HEK293 (cell line): ENCODE data around the gene EME1.
"Not testable (repeated sequence)": the region's sequence is repeated elsewhere in the genome, so short reads cannot be mapped to it uniquely, and the experiment has no call there.

Source experiments
- CTCF ChIA-PET: fragments of 350-600 bp; formaldehyde crosslinking; extraction: SDS; loops from one replicate; lab custom pipeline; 2021; ENCODE audit warnings: antibody characterized with exemption; lab: Yijun Ruan, JAX
- POLR2A ChIA-PET: fragments of 300-600 bp; formaldehyde crosslinking; extraction: SDS; loops from one replicate; lab custom pipeline; 2020; ENCODE audit warnings: antibody characterized with exemption, inconsistent platforms; lab: Yijun Ruan, JAX
- H3K27ac ChIP-seq: fragments of 200-500 bp; sonication (Bioruptor generic); 2 replicates; pipeline ENCODE4 v1.5.1; 2014; ENCODE audit warnings: low read depth, low read length, control low read depth, inconsistent platforms; ENCODE audit errors: extremely low read depth
- H3K36me3 ChIP-seq, 2 experiments: fragments of 200-500 bp in 1 of 2; sonication (Bioruptor generic) in 1 of 2; 1 replicate in 1 of 2; 2 replicates in 1 of 2; pipeline ENCODE4 v1.5.1; 2014 to 2017; ENCODE audit warnings: inconsistent platforms in 2 of 2, low read length in 2 of 2; ENCODE audit not compliant: control insufficient read depth in 2 of 2, insufficient read depth in 1 of 2
- H3K4me1 ChIP-seq: fragments of 200-500 bp; sonication (Bioruptor generic); 2 replicates; pipeline ENCODE4 v1.5.1; 2014; ENCODE audit warnings: mild to moderate bottlenecking, low read length, inconsistent platforms; ENCODE audit not compliant: control insufficient read depth, insufficient read depth
- H3K4me3 ChIP-seq: 2 replicates; pipeline ENCODE4 v1.5.1; 2011; ENCODE audit warnings: low read depth, mild to moderate bottlenecking, control low read depth, low read length, moderate library complexity
- H3K9me3 ChIP-seq: fragments of 200-500 bp; sonication (Bioruptor generic); 2 replicates; pipeline ENCODE4 v1.5.1; 2014; ENCODE audit warnings: low read depth, low read length, inconsistent platforms; ENCODE audit not compliant: control insufficient read depth, insufficient read depth
- KLF8 ChIP-seq: fragments of 450-650 bp; formaldehyde crosslinking; IDR thresholded peaks from 2 replicates; pipeline ENCODE4 v1.5.1; 2016; ENCODE audit warnings: missing biosample characterization, missing genetic modification characterization
- PATZ1 ChIP-seq: fragments of 450-650 bp; formaldehyde crosslinking; IDR thresholded peaks from 2 replicates; pipeline ENCODE4 v1.5.1; 2016; ENCODE audit warnings: missing biosample characterization, missing genetic modification characterization
- PRDM1 ChIP-seq: fragments of 450-650 bp; formaldehyde crosslinking; IDR thresholded peaks from 2 replicates; pipeline ENCODE4; 2016; ENCODE audit warnings: missing biosample characterization, missing genetic modification characterization
- PRDM10 ChIP-seq: fragments of 450-650 bp; formaldehyde crosslinking; IDR thresholded peaks from 2 replicates; pipeline ENCODE4 v1.5.1; 2016; ENCODE audit warnings: missing biosample characterization, missing genetic modification characterization
- WT1 ChIP-seq: fragments of 450-650 bp; formaldehyde crosslinking; IDR thresholded peaks from 2 replicates; pipeline ENCODE4 v1.5.1; 2016; ENCODE audit warnings: missing biosample characterization, missing genetic modification characterization
- ZBTB17 ChIP-seq: fragments of 450-650 bp; formaldehyde crosslinking; IDR thresholded peaks from 2 replicates; pipeline ENCODE4 v1.5.1; 2016; ENCODE audit warnings: missing biosample characterization, missing genetic modification characterization
- ZBTB20 ChIP-seq: fragments of 450-650 bp; formaldehyde crosslinking; IDR thresholded peaks from 2 replicates; pipeline ENCODE4 v1.5.1; 2016; ENCODE audit warnings: missing biosample characterization, missing genetic modification characterization
- ZBTB26 ChIP-seq: fragments of 450-650 bp; formaldehyde crosslinking; optimal IDR thresholded peaks from 2 replicates; pipeline ENCODE3; 2016; ENCODE audit warnings: missing biosample characterization, mild to moderate bottlenecking, missing genetic modification characterization
- ZBTB48 ChIP-seq: fragments of 450-650 bp; formaldehyde crosslinking; IDR thresholded peaks from 2 replicates; pipeline ENCODE4 v1.5.1; 2016; ENCODE audit warnings: missing biosample characterization, missing genetic modification characterization
- ZNF138 ChIP-seq: fragments of 450-650 bp; formaldehyde crosslinking; IDR thresholded peaks from 2 replicates; pipeline ENCODE4 v1.5.1; 2016; ENCODE audit warnings: missing biosample characterization, missing genetic modification characterization, borderline replicate concordance
- ZNF24 ChIP-seq: fragments of 450-650 bp; formaldehyde crosslinking; IDR thresholded peaks from 2 replicates; pipeline ENCODE4 v1.5.1; 2016; ENCODE audit warnings: missing biosample characterization, missing genetic modification characterization
- ZNF302 ChIP-seq: fragments of 450-650 bp; formaldehyde crosslinking; IDR thresholded peaks from 2 replicates; pipeline ENCODE4 v1.5.1; 2016; ENCODE audit warnings: missing biosample characterization, missing genetic modification characterization, low read depth
- ZNF518A ChIP-seq: fragments of 450-650 bp; formaldehyde crosslinking; conservative IDR thresholded peaks from 2 replicates; pipeline ENCODE4 v1.5.1; 2016; ENCODE audit warnings: low read depth, missing biosample characterization, missing genetic modification characterization
- ZNF580 ChIP-seq: fragments of 450-650 bp; formaldehyde crosslinking; IDR thresholded peaks from 2 replicates; pipeline ENCODE4 v1.5.1; 2016; ENCODE audit warnings: missing biosample characterization, missing genetic modification characterization
- ZNF621 ChIP-seq: fragments of 450-650 bp; formaldehyde crosslinking; IDR thresholded peaks from 2 replicates; pipeline ENCODE4 v1.5.1; 2017; ENCODE audit warnings: missing biosample characterization, missing genetic modification characterization
- ZNF623 ChIP-seq: fragments of 450-650 bp; formaldehyde crosslinking; IDR thresholded peaks from 2 replicates; pipeline ENCODE4 v1.5.1; 2016; ENCODE audit warnings: missing biosample characterization, missing genetic modification characterization

Gene EME1

GRCh38 chr17:50426814-50427787, 54.1 kb downstream of the EME1 start (continued):
- TF ChIP-seq PRDM1, result peak; percentile 41; the same call in 1 of the 2 replicates
- TF ChIP-seq ZBTB26 (tag by site-specific recombination), result no peak
- TF ChIP-seq WT1, result no peak
- TF ChIP-seq ZNF623, result 0 out of 2 replicates have a peak, but pooled peaks have one; percentile 11
- TF ChIP-seq ZBTB48, result peak; percentile 98
- TF ChIP-seq ZNF302, result no peak
- TF ChIP-seq PATZ1 (tag by site-specific recombination), result peak; percentile 84
- no peak for TF ChIP-seq ZNF138 (tag by site-specific recombination)
- peak; percentile 24; the same call in 1 of the 2 replicates for TF ChIP-seq ZNF580 (tag by site-specific recombination)
- peak; percentile 34; the same call in 1 of the 2 replicates for TF ChIP-seq ZBTB20
- peak; percentile 48; the same call in 1 of the 2 replicates for TF ChIP-seq KLF8 (tag by site-specific recombination)
- TF ChIP-seq, all 188 proteins: peak for 28

GRCh38 chr17:50428126-50428525, 55.1 kb downstream of the EME1 start:
- ChIA-PET POLR2A (interaction anchor here (1.5 kb wide), 1 partner anchor 12 kb away, joined by 3 read pairs; no protein-coding TSS in a partner anchor), CTCF (interaction anchor here (0.6 to 9.9 kb wide), 4 partner anchors 15 to 933 kb away, joined by 3 to 71 read pairs (median 4); partner anchors contain the start of genes LRRC59 and NGFR)
- H3K9me3 ChIP-seq, H3K27ac ChIP-seq, H3K4me3 ChIP-seq: not testable (repeated sequence)
- H3K36me3 ChIP-seq, result peaks cover 0 to 12% of the 10 kb centered on the region in 2 experiments; a peak in 1 of 3 replicates
- peaks cover 10% of the 10 kb centered on the region; the same call in 1 of the 2 replicates for H3K4me1 ChIP-seq

- POLR2A ChIA-PET, result interaction anchor here (0.6 kb wide), 1 partner anchor 82 kb away, joined by 4 read pairs; no protein-coding TSS in a partner anchor
Observed at GRCh38 chr17:50428831-50429424, 55.9 kb downstream of the EME1 start.

More at GRCh38 chr17:50428831-50429424, 55.9 kb downstream of the EME1 start:
- Histone ChIP-seq H3K27ac (no peak overlapping the region), H3K36me3 (peaks cover 4 to 15% of the 10 kb centered on the region in 2 experiments; a peak in 2 of 3 replicates)
- TF ChIP-seq PRDM10, result no peak
- TF ChIP-seq ZNF24, result no peak
- TF ChIP-seq ZNF621, result no peak
- TF ChIP-seq ZNF518A (tag by site-specific recombination), result no peak
- no peak for TF ChIP-seq ZBTB17 (tag by site-specific recombination)
- TF ChIP-seq, all 188 proteins: peak for 0
- H3K4me1 ChIP-seq, result peaks cover 10% of the 10 kb centered on the region; the same call in 1 of the 2 replicates
- no peaks in the 10 kb centered on the region for H3K9me3 ChIP-seq
- CTCF ChIA-PET, result interaction anchor here (0.6 to 9.9 kb wide), 5 partner anchors 31 to 934 kb away, joined by 3 to 71 read pairs (median 3); partner anchors contain the start of genes LRRC59 and NGFR
- no peak overlapping the region for H3K4me3 ChIP-seq
